ENCODE measurements around the gene MRPS25.

Gene MRPS25

DNA sequence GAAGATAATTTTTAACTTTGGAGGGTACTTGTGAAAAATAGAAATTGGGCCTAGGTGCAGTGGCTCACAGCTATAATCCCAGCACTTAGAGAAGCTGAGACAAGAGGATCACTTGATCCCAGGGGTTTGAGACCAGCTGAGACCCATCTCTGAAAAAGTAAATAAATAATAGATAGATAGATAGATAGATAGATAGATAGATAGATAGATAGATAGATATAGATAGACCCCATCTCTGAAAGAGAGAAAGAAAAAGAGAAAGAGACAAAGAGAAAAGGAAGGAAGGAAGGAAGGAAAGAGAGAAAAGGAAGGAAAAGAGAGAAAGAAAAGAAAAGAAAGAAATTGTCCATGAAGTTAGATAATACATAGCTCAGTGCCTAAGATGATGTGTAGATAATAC is 35.5 kb downstream of the MRPS25 start:
- no peak for DNase-seq
- Histone ChIP-seq H3K4me3 (ENCODE audit: low read depth, low read length) (no peak overlapping the region), H3K27ac (no peak overlapping the region), H3K9me3 (ENCODE audit: severe bottlenecking) (no peaks in the 10 kb centered on the region), H3K27me3 (ENCODE audit: insufficient read depth, low read depth, severe bottlenecking) (no peaks in the 10 kb centered on the region), H3K36me3 (peaks cover 90% of the 10 kb centered on the region)
- TF ChIP-seq, protein P1, sequence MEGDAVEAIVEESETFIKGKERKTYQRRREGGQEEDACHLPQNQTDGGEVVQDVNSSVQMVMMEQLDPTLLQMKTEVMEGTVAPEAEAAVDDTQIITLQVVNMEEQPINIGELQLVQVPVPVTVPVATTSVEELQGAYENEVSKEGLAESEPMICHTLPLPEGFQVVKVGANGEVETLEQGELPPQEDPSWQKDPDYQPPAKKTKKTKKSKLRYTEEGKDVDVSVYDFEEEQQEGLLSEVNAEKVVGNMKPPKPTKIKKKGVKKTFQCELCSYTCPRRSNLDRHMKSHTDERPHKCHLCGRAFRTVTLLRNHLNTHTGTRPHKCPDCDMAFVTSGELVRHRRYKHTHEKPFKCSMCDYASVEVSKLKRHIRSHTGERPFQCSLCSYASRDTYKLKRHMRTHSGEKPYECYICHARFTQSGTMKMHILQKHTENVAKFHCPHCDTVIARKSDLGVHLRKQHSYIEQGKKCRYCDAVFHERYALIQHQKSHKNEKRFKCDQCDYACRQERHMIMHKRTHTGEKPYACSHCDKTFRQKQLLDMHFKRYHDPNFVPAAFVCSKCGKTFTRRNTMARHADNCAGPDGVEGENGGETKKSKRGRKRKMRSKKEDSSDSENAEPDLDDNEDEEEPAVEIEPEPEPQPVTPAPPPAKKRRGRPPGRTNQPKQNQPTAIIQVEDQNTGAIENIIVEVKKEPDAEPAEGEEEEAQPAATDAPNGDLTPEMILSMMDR (IDR thresholded peaks at IDR 0.05; ENCODE audit: low read depth, low read length) = no peak

DNA sequence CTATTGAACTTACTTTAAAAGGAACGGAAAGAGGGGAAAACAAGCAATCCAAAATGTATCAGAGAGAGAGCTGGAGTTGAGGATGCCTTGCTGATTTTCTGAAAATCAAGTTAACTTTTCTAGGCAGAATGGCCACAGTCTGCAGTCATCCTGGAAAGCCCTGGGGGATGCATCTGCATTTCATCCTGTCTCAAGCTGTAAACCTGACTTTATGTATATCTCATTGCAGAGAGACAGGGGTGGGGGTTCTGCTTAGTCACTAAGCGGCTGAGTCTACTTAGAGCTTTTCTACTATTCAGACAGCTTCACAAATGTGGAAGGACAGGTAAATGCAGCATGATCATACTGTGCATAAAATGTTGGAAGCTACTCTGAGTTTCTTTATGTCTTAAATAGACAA is 41.4 kb downstream of the MRPS25 start:
- no peak overlapping the region for H3K4me3 ChIP-seq (ENCODE audit: low read depth, low read length)
- H3K27me3 ChIP-seq (ENCODE audit: insufficient read depth, low read depth, severe bottlenecking) = no peaks in the 10 kb centered on the region
- TF ChIP-seq, protein P1 (IDR thresholded peaks at IDR 0.05; ENCODE audit: low read depth, low read length) = no peak
- H3K27ac ChIP-seq = no peak overlapping the region
- DNase-seq = no peak
- H3K9me3 ChIP-seq (ENCODE audit: severe bottlenecking) = no peaks in the 10 kb centered on the region
- peaks cover 86% of the 10 kb centered on the region for H3K36me3 ChIP-seq

DNA sequence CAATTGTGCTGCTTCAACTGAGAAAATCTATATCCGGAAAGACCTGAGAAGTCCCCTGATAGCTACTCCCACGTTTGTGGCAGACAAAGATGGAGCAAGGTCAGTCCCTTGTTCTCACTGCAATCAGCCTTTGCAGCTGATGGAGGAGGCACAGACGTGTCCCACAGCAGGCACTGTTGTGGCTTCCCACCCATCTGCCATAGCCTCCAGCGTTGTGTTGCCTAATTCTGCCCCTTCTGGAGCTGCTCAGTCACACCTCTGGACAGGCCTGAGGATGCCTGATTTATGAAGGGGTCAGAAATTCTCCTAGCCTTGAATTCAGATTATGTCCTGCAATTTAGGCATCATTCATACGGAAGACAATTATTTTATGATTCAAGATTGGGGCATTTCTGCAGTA is 41.9 kb downstream of the MRPS25 start:
- peaks cover 84% of the 10 kb centered on the region for H3K36me3 ChIP-seq
- TF ChIP-seq, protein P1 (IDR thresholded peaks at IDR 0.05; ENCODE audit: low read depth, low read length) = no peak
- no peak overlapping the region for H3K27ac ChIP-seq

DNA sequence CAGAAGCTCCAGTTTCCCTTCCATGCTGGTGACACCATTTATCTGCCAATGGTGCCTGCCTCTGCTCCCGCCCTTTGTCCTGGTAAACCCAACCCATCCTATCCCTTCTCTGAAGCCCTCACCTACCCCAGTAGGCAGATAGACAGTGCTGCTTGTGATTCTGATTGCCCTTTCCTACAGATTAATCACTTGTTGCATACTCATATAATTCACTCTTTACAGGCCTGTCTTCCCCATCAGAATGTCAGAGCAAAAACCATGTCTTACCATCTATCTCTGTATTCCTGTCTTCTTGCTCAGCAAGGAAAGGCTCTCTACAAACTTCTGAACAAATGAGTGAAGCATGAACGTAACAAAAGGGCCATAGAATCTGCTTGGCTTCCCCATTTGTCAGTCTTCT is 47.9 kb downstream of the MRPS25 start:
- Histone ChIP-seq H3K27me3 (ENCODE audit: insufficient read depth, low read depth, severe bottlenecking) (no peaks in the 10 kb centered on the region), H3K27ac (no peak overlapping the region), H3K9me3 (ENCODE audit: severe bottlenecking) (no peaks in the 10 kb centered on the region), H3K4me3 (ENCODE audit: low read depth, low read length) (no peak overlapping the region), H3K36me3 (peaks cover 82% of the 10 kb centered on the region)
- DNase-seq = no peak
- TF ChIP-seq, protein P1 (IDR thresholded peaks at IDR 0.05; ENCODE audit: low read depth, low read length) = no peak

More for the DNA sequence above, 41.9 kb downstream of the MRPS25 start:
- Histone ChIP-seq H3K4me3 (ENCODE audit: low read depth, low read length) (no peak overlapping the region), H3K9me3 (ENCODE audit: severe bottlenecking) (no peaks in the 10 kb centered on the region), H3K27me3 (ENCODE audit: insufficient read depth, low read depth, severe bottlenecking) (no peaks in the 10 kb centered on the region)
- DNase-seq = no peak

DNA sequence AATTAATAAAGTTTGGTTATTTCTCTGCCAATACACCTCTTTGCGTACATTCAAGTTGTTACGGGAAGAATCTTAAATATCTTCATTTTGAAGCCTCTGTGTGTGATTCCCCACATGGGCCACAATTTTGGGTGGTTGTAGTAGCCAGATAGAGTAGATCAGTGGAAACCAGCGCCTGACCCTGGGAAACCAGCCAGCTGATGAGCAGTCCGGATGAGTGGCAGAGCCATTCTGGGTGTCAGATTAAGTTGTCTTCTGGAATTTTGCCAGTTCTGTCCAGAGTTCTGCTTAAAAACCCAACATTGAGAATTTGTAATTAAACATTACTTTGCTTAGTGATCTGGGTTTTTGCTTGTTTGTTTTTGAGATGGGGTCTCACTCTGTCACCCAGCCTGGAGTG is 49.7 kb downstream of the MRPS25 start:
- no peak overlapping the region for H3K27ac ChIP-seq

More for the DNA sequence above, 49.7 kb downstream of the MRPS25 start:
- H3K27me3 ChIP-seq (ENCODE audit: insufficient read depth, low read depth, severe bottlenecking) = no peaks in the 10 kb centered on the region
- no peaks in the 10 kb centered on the region for H3K9me3 ChIP-seq (ENCODE audit: severe bottlenecking)
- no peak for DNase-seq
- no peak overlapping the region for H3K4me3 ChIP-seq (ENCODE audit: low read depth, low read length)
- peaks cover 68% of the 10 kb centered on the region for H3K36me3 ChIP-seq
- TF ChIP-seq, protein P1 (IDR thresholded peaks at IDR 0.05; ENCODE audit: low read depth, low read length) = no peak
